ENCODE data around the gene GNAL. TPM values are rescaled to one million over a fixed set of nuclear protein-coding genes. Genes with fewer than 3 reads are reported as not detected.
A peak's percentile ranks its signal among the peaks of the same experiment; 100 is the strongest.
"Not testable (repeated sequence)": the region's sequence is repeated elsewhere in the genome, so short reads cannot be mapped to it uniquely, and the experiment has no call there.

The GNAL gene
- total RNA-seq, 1 experiment from 2014 or later = 10.6 TPM

GRCh38 chr18:11850821-11851145 is 161.7 kb downstream of the GNAL start:
- no peak for DNase-seq (ENCODE audit: low read depth)
- in situ Hi-C loops (cut with HindIII; ENCODE audit: low pct_unique_long_range_greater_than_20kb, low sequenced_read_pairs) = no loop called here

- in situ Hi-C loops (cut with HindIII; ENCODE audit: low pct_unique_long_range_greater_than_20kb, low sequenced_read_pairs) = no loop called here
- peak; percentile 91 for DNase-seq (ENCODE audit: low read depth)
Observed at GRCh38 chr18:11851146-11851805, 162.2 kb downstream of the GNAL start, which contains the start of gene CHMP1B. Gene CHMP1B, plus strand, starts transcription at chr18:11851413. Its CDS starts 99 bp downstream, at chr18:11851512.

- in situ Hi-C loops (cut with HindIII; ENCODE audit: low pct_unique_long_range_greater_than_20kb, low sequenced_read_pairs) = no loop called here
- no peak for DNase-seq (ENCODE audit: low read depth)
Observed at GRCh38 chr18:11851806-11852337, 162.8 kb downstream of the GNAL start.

- DNase-seq (ENCODE audit: low read depth); in situ Hi-C loops (cut with HindIII; ENCODE audit: low pct_unique_long_range_greater_than_20kb, low sequenced_read_pairs): not testable (repeated sequence)
Observed at GRCh38 chr18:11854554-11854953, 165.5 kb downstream of the GNAL start.

- DNase-seq (ENCODE audit: low read depth) = peak; percentile 99
- in situ Hi-C loops (cut with HindIII; ENCODE audit: low pct_unique_long_range_greater_than_20kb, low sequenced_read_pairs) = no loop called here
Observed at GRCh38 chr18:11857177-11857887, 168.3 kb downstream of the GNAL start.

GRCh38 chr18:11859282-11859830 is 170.3 kb downstream of the GNAL start:
- in situ Hi-C loops (cut with HindIII; ENCODE audit: low pct_unique_long_range_greater_than_20kb, low sequenced_read_pairs) = no loop called here
- DNase-seq (ENCODE audit: low read depth) = no peak

GRCh38 chr18:11859903-11860407 is 170.9 kb downstream of the GNAL start:
- in situ Hi-C loops (cut with HindIII; ENCODE audit: low pct_unique_long_range_greater_than_20kb, low sequenced_read_pairs) = no loop called here
- DNase-seq (ENCODE audit: low read depth) = peak; percentile 88

- DNase-seq (ENCODE audit: low read depth) = no peak
- in situ Hi-C loops (cut with HindIII; ENCODE audit: low pct_unique_long_range_greater_than_20kb, low sequenced_read_pairs) = no loop called here
Observed at GRCh38 chr18:11860594-11861450, 171.8 kb downstream of the GNAL start.

- in situ Hi-C loops (cut with HindIII; ENCODE audit: low pct_unique_long_range_greater_than_20kb, low sequenced_read_pairs) = no loop called here
- DNase-seq (ENCODE audit: low read depth) = no peak
Observed at GRCh38 chr18:11861583-11862288, 172.7 kb downstream of the GNAL start.

- no peak for DNase-seq (ENCODE audit: low read depth)
- in situ Hi-C loops (cut with HindIII; ENCODE audit: low pct_unique_long_range_greater_than_20kb, low sequenced_read_pairs) = no loop called here
Observed at GRCh38 chr18:11862468-11863137, 173.5 kb downstream of the GNAL start.

GRCh38 chr18:11864471-11864870 is 175.4 kb downstream of the GNAL start:
- in situ Hi-C loops (cut with HindIII; ENCODE audit: low pct_unique_long_range_greater_than_20kb, low sequenced_read_pairs) = no loop called here
- DNase-seq (ENCODE audit: low read depth) = no peak

GRCh38 chr18:11865071-11865470 is 176.0 kb downstream of the GNAL start:
- no peak for DNase-seq (ENCODE audit: low read depth)
- in situ Hi-C loops (cut with HindIII; ENCODE audit: low pct_unique_long_range_greater_than_20kb, low sequenced_read_pairs) = no loop called here

GRCh38 chr18:11866329-11866728 is 177.3 kb downstream of the GNAL start:
- in situ Hi-C loops (cut with HindIII; ENCODE audit: low pct_unique_long_range_greater_than_20kb, low sequenced_read_pairs) = no loop called here
- no peak for DNase-seq (ENCODE audit: low read depth)

GRCh38 chr18:11866764-11867163 is 177.7 kb downstream of the GNAL start:
- DNase-seq (ENCODE audit: low read depth) = no peak
- in situ Hi-C loops (cut with HindIII; ENCODE audit: low pct_unique_long_range_greater_than_20kb, low sequenced_read_pairs) = no loop called here

- in situ Hi-C loops (cut with HindIII; ENCODE audit: low pct_unique_long_range_greater_than_20kb, low sequenced_read_pairs) = no loop called here
- no peak for DNase-seq (ENCODE audit: low read depth)
Observed at GRCh38 chr18:11868230-11868629, 179.2 kb downstream of the GNAL start.

- no peak for DNase-seq (ENCODE audit: low read depth)
- in situ Hi-C loops (cut with HindIII; ENCODE audit: low pct_unique_long_range_greater_than_20kb, low sequenced_read_pairs) = no loop called here
Observed at GRCh38 chr18:11871501-11871900, 182.4 kb downstream of the GNAL start.

- no peak for DNase-seq (ENCODE audit: low read depth)
- in situ Hi-C loops (cut with HindIII; ENCODE audit: low pct_unique_long_range_greater_than_20kb, low sequenced_read_pairs) = no loop called here
Observed at GRCh38 chr18:11872479-11873136, 183.5 kb downstream of the GNAL start.
